ENCODE data around the gene TRPC4AP.

GRCh38 chr20:34953960-34954359 lies 138.6 kb downstream of the TRPC4AP start:
- TF ChIP-seq E2F6 (IDR thresholded peaks at IDR 0.05) (no peak), RFX5 (IDR thresholded peaks at IDR 0.05; ENCODE audit: borderline replicate concordance, low read depth, low read length) (no peak), EP300 (IDR thresholded peaks at IDR 0.05; ENCODE audit: borderline replicate concordance in 1 of 2, low read depth in 2 of 2, low read length in 2 of 2) (no peak), CTCF (IDR thresholded peaks at IDR 0.05; ENCODE audit: control extremely low read depth in 1 of 3, insufficient read depth in 1 of 3, low read depth in 1 of 3, low read length in 3 of 3) (no peak), NANOG (IDR thresholded peaks at IDR 0.05; ENCODE audit: insufficient read depth, low read depth, low read length, poor library complexity, severe bottlenecking) (no peak), JUND (IDR thresholded peaks at IDR 0.05; ENCODE audit: low read length) (no peak), EZH2 (IDR thresholded peaks at IDR 0.05; ENCODE audit: low read depth, low read length, severe bottlenecking) (no peak), JUN (IDR thresholded peaks at IDR 0.05; ENCODE audit: low read depth, low read length) (no peak), NRF1 (IDR thresholded peaks at IDR 0.05; ENCODE audit: low read depth, low read length) (no peak), CEBPB (IDR thresholded peaks at IDR 0.05; ENCODE audit: low read depth, low read length) (no peak), GABPA (IDR thresholded peaks at IDR 0.05; ENCODE audit: borderline replicate concordance, insufficient read depth, low read length) (no peak)

Data from H1 (cell line).